Stimulated activated CD8-positive, alpha-beta memory T cell treated with anti-CD3 and anti-CD28 coated beads, Interleukin-7, amount 100 ng/mL, for 24 hours (primary cell): ENCODE measurements around the gene SLMAP.

ENCODE experiments used
- DNase-seq: peaks from one replicate; pipeline ENCODE4 v3.0.0-alpha.2; 2020; ENCODE audit warnings: low read depth

Gene SLMAP

DNA sequence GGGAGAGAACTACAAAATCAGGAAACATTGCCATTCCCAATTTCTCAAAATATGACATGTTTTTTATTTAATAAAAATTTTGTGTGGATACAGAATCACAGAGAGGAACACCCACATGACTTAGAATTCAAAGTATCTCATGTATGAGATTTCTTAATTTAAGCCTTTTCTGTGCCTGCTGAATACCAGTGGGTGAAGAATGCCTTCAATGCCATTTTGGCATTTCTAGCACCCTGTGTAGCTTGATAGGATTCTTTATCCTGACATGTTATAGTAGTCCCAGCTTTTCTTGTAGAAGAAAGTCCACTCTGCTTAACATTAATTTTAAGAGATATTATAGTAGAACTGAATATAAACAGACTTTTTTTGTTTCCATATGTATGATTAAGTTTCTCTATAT is 3.1 kb upstream of the SLMAP start:
- no peak for DNase-seq

DNA sequence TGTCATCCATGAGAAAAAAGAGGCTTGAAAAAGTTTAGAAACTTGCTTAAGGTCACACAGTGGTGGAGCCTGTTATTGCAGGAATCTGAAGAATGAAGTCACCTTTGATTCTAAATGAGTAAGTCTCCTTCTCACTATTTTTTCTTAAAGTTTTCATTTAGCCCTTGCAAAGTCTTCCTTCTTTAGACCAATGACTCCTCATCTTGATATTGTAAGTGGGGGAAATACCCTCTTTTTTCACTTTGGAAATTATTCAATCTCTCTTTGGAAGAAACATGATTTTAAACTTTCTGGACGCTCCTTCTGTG is 787 bp upstream of the SLMAP start:
- no peak for DNase-seq

GRCh38 chr3:57756528-57757401 is 656 bp downstream of the SLMAP start:
- no peak for DNase-seq

DNA sequence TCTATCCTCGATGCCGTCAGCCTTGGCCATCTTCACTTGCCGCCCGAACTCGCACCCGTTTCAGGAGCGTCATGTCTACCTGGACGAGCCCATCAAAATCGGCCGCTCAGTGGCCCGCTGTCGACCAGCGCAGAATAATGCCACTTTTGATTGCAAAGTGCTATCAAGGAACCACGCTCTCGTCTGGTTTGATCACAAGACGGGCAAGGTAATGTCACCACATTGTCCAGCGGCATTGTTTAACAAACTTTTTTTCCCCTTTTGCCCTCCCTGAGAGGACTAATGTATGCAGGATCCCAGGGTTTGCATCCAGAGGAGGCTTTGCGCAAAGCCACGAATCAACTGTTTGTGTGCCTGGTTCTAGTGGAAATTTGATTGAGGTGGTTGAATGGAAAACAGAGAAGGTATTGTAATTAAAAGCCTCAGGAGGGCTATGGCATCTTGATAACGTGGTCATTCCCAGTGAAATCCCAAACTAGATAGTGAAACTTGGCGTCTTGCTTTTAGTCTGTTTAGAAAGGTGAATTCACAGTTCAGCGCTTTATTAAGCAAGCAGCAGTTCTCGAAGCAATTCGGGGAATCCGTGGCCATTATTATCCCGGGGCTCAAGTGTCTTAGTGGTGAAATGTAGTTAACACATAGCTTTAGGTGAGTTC is 1.7 kb downstream of the SLMAP start:
- no peak for DNase-seq

DNA sequence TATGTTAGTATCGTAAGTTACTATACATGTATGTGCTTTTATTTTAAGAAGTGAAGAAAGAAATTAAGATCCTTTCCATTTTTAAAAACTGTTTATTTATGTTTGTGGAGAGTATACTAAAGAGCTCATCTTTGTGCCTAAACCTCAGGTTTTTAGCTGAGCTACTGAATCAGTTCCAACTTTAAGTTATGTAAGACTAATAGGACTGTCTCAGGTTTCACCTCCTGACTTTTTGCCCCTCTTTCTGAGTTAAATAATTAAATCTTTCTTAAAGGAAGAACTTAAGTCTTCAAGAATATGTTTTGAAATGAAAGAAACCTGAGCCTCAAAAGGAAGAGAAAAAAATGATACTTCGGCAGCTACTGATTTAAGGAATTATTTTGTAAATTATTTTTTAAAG is 2.6 kb downstream of the SLMAP start:
- no peak for DNase-seq

DNA sequence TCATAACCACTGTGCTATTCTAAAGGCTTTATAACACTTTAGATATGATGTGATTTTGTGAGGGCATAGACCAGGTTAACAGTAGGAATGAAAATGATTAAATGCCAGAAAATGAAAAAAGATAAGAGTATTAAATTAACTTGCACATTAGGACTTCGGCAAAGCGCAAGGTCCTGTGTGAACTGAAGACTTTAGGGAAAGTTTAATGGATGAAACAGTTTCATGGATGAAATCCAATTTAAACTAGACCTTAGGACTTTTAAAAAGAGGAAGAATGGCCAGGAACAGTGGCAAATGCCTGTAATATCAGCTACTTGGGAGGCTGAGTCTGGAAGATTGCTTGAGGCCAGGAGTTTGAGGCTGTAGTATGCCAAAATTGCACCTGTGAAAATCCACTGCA is 8.7 kb downstream of the SLMAP start:
- DNase-seq, result no peak

GRCh38 chr3:57768595-57768994 is 12.5 kb downstream of the SLMAP start:
- no peak for DNase-seq

DNA sequence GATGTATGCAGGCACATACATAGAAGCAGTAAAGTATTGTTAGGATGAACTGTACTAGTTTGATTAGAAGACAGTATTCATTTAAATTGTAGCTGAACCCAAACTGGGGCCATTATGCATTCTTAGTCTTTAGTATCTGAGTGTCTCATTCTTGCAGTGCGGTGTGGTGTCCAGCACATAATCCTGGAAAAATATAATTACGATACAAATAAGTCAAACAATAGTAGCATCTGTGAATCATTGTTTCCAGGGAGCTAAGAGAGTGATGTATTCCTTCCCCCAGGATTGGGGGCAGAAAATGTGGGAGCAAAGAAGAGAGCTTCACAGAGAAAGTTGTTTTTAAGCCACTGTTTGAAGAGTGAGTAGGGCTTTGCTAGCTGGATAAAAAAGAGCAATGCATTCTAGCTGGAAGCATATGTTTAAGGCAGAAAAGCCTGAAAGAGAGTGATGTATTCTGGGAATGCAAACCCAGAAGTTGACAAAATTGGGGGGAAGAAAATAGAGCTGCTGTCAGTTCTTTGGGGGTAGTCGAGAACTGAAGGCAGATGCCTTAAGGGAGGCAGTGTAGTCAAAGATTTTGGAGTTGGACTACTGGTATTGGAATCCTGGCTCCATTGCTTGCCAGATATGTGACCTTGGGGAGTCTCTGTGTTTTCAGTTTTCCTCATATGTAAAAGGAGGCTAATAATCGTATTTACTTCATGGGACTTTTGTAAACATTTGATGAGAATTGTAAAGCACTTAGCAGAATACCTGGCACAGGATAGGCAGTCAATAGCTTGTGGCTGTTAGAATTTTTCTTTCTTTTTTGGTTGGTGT is 14.1 kb downstream of the SLMAP start:
- no peak for DNase-seq

DNA sequence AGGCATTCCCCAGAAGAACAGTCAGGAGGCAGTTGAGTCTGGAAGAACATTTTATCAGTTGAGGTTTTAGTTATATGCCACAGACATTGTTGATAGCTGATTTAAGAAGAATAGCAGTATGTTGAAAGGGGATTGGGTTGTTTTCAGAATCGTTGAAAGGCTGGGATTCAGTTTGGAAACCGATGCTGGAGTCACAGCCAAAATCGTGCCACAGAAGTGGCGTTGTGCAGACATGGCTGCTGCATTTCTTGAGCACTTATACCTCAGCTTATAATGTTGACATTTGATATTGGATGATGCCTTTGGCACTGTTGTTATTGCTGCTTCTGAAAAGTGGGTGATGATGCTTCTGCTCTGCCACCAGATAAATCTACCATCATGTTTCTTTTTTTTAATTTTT is 16.1 kb downstream of the SLMAP start:
- DNase-seq, result no peak

GRCh38 chr3:57777774-57778173 is 21.7 kb downstream of the SLMAP start:
- DNase-seq, result no peak

DNA sequence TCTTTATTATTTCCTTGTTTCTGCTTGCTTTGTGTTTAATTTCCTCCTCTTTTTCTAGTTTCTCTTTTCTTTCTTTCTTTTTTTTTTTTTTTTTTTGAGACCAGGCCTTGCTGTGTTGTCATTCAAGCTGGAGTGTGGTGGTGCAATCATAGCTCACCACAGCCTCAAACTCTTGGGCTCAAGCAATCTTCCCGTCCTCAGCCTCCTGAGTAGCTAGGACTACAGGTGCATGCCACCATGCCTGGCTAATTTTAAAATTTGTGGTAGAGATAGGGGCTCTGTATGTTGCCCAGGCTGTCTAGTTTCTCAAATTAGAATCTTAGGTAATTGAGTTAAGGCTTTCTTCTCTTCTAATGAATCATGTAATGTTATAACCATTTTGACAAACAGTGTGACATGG is 22.4 kb downstream of the SLMAP start:
- DNase-seq, result no peak

DNA sequence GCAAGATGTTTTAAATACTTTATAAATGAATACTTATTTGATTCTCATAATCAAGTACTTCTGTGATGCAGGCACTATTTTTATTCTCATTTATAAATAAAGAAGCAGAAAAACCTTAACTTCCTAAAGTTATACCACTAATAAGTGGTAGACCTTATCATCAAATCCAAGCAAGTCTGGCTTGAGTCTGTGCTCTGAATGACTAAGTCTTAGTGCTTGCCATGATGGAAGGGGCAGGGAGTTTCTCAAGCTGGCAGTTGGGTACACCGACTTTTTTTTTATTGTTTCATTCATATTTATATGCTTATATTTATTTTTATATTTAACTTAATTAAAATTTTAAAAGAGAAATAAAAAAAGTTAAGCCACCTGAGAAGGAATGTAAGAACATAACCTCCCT is 23.6 kb downstream of the SLMAP start:
- DNase-seq, result no peak

DNA sequence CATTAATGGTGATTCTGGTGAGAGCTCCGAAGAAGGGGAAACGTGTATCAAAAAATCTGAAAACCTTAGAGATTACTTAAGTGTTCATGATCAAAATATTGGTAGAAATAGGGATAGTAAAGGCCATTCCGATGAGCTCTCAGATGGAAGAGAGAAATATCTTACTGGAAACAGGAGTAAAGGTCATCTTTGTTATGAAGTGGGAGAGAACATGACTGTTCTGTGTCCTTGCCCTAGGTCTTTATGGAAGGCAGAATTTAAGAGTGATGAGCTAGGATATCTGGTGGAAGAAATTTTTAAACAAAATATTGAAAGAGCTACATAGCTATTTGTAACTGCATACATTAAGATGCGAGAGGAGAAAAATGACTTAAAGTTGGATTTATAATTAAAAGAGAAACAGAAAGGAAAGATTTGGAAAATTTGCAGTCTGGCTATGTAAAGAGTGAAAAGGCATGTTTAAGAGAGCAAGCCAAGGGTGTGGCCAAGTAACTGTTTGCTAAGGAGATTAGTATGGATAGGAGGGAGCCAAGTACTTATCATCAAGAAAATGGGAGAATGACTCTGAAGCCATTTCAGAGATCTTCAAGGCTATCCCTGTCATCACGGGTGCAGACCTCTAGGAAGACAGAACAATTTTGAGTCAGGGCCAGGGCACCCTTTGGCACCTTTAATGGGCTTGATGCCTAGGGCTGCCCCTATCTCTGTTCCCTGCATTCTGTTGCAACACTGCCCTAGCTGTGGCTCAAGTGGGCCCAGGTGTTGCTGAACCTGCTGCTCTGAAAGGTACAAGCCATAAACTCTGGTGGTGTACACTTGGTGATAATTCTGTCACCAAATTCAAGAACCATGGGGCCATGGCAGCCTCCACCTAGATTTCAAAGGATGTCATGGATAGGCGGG is 27.3 kb downstream of the SLMAP start:
- DNase-seq, result no peak

DNA sequence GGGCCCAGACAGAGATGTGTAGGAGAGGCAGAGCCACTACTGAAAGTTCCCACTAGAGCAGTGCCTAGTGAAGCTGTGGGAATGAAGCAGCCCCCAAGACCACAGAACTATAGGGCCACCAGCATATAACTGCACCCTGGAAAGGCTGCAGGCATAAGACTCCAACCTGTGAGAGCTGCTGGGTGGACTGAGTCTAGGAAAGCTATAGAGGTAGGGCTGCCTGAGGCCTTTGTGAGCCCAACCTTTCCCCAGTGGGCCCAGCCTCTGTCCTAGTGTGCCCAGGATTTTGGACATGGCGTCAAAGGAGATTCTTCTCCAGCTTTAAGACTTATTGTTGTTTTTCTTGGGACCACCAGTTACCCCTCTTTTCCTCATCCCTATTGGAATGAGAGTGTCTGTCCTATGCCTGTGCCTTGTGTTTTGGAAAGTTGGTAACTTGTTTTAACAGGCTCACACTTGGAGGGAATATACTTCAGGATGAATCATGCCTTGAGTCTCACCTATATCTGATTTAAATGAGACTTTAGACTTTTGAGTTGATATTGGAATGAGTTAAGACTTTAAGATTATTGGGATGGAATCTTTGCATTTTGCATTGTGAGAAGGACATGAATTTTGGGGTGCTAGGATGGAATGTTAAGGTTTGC is 28.1 kb downstream of the SLMAP start:
- no peak for DNase-seq

- DNase-seq, result no peak
These were observed 29.3 kb downstream of the SLMAP start for GRCh38 chr3:57785446-57785845.

DNA sequence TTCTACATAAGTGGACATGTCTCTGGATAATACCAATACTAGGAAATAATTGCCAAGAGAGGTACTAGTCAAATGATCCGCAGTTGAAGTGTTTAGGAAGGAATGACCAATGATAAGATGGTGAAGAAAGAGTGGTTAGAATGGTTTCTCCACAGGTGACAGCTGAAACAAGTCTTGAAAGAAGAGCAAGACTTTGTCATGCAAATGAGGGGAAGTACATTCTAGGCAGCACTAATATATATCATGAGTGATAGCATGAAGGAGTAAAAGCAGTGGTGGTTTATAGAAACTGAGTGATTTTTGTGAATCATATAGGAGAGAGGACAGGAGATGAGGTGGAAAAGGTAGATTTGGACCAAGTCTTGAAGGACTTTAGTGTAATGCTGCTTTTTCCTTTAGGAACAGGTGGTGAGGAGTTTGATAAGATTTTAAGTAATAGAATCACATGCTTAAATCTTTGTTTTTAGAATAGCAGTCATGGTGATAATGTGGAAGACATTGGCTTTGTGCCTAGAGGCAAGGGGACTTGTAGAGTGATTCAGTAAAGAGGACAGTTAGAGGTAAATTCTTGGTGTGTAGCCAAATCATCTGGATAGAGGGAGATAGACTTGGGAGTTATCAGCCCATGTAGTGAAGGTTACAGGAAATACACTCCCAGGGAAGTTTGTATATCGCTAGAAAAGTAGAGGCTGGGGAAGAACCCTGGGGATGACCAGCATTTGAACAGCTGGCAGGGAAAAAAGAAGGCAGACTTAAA is 31.9 kb downstream of the SLMAP start:
- no peak for DNase-seq

- no peak for DNase-seq
These were observed 32.5 kb downstream of the SLMAP start for GRCh38 chr3:57788624-57789018.

GRCh38 chr3:57791245-57791644 is 35.1 kb downstream of the SLMAP start:
- no peak for DNase-seq

DNA sequence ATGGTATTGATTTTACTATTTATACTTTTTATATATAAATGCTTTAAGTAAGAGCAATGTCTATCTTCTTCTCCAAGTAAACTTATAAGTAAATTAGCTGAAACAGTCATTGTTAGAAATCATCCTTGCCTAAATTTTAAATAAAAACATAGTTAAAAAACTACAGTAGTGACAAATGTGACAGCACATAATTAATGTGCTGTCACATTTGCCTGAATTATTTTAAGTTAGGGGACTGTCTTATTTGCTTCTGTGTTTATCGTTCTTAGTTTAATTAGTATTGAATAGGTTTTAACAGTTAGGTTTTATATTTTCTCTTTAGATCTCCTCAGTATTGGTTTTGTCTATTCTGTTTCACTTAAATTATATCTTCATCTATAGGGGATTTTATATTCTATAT is 36.1 kb downstream of the SLMAP start:
- no peak for DNase-seq

DNA sequence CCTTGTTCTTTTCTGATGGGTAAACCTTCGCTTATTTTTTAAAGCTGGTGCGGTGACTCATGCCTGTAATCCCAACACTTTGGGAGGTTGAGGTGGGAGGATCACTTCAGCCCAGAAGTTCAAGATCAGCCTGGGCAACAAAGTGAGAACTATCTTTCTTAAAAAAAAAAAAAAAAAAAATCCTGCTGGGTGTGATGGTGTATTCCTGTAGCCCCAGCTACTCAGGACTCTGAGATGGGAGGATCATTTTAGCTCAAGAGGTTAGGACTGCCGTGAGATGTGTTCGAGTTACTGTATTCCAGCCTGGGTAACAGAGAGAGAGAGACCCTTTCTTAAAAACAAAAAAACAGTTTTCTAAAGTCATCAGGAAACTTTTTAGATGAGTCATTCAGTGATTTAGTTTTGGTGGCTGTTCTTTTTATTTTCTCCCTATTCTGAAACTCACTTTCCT is 37.7 kb downstream of the SLMAP start:
- no peak for DNase-seq

DNA sequence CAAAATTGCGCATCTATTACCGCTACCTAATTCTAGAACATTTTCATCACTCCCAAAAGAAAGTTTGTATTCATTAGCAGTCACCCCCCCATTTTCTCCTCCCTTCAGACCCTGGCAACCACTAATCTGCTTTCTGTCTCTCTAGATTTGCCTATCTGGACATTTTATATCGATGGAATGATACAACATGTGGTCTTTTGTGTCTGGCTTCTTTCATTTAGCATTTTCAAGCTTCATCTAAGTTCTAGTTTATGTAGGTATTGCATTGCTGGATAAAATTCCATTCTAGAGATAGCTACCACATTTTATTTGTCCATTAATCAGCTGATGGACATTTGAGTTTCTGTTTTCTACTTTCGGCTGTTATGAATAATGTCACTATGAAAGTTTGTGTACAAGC is 38.4 kb downstream of the SLMAP start:
- DNase-seq, result no peak
